Activated T-cell treated with anti-CD3 and anti-CD28 coated beads, Interleukin-2, amount 50 U/mL, for 4 hours (primary cell): ENCODE measurements around the gene GUCD1. TPM values are rescaled to one million over a fixed set of nuclear protein-coding genes. Genes with fewer than 3 reads are reported as not detected.
"Not testable (repeated sequence)": the region's sequence is repeated elsewhere in the genome, so short reads cannot be mapped to it uniquely, and the experiment has no call there.

Experiments used
- ATAC-seq, 2 donors: fragments of 200-7000 bp; cut with Tn5 transposase; one replicate each; pipeline ENCODE4 v1.10.0; 2021
- DNase-seq: peaks from one replicate; pipeline ENCODE4 v3.0.0-alpha.2; 2020
- H3K27me3 Mint-ChIP-seq: one replicate; pipeline ENCODE4 v1.8.0; 2021; ENCODE audit warnings: low read depth, mixed read lengths
- H3K36me3 Mint-ChIP-seq: one replicate; pipeline ENCODE4 v1.8.0; 2022; ENCODE audit warnings: mixed read lengths; ENCODE audit not compliant: insufficient read depth
- H3K4me1 Mint-ChIP-seq: one replicate; pipeline ENCODE4 v1.8.0; 2021; ENCODE audit warnings: low read depth, mixed read lengths
- H3K4me3 Mint-ChIP-seq: one replicate; pipeline ENCODE4 v1.8.0; 2021; ENCODE audit warnings: mild to moderate bottlenecking, moderate library complexity, mixed read lengths
- H3K9me3 Mint-ChIP-seq: one replicate; pipeline ENCODE4 v1.8.0; 2021; ENCODE audit warnings: mixed read lengths
- total RNA-seq, 3 donors: library from RNA; stranded (reverse); gene quantifications; one replicate each; pipeline ENCODE4 v1.2.1, GENCODE V29; 2021

GUCD1 gene
- total RNA-seq, 3 donors from 2014 or later = 85.9 to 105 (median 92.2) TPM

DNA sequence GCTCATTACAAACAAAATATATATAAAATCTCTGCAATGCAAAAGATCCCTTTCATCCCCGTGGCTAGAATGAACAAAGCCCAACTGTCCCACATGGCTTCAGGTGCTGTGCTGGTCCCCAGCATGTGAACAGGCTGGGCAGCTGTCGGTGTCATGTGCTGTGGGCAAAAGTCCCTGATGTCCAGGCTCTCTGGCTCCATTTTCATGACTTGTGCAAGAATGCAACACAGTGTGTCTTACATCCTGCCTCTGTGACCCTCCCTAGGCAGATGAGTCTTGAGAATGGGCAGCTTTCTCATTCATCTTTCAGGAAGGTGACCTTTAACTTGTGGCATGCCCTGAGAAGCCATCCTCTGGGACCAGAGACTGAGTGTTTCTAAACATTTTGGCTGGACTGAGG is 14.5 kb downstream of the GUCD1 start:
- Mint-ChIP-seq H3K36me3 (peaks cover 11% of the 10 kb centered on the region), H3K4me1 (no peaks in the 10 kb centered on the region), H3K4me3 (no peak overlapping the region), H3K9me3 (no peaks in the 10 kb centered on the region), H3K27me3 (no peaks in the 10 kb centered on the region)
- DNase-seq (no peak), ATAC-seq (no peak)

DNA sequence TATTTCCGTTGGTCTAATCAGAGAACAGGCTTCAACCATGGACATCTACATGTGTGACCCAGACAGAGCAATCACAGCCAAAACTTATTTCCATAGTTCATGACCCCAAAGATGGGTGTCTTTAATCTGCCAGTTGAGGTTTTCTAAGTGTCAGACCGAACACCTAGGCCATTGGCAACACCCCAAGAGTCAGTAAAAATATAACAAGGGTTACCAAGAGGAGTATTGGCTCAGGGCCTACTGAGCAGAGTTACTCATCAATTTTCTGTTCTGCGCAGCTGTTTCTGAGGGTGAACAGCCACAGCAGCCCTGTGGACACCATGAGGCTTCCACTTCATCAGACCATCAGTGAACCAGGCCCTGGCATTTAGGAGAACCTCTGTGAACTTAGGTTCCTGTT is 18.8 kb downstream of the GUCD1 start:
- H3K4me1 Mint-ChIP-seq = no peaks in the 10 kb centered on the region
- no peaks in the 10 kb centered on the region for H3K9me3 Mint-ChIP-seq
- no peaks in the 10 kb centered on the region for H3K27me3 Mint-ChIP-seq
- peaks cover 7% of the 10 kb centered on the region for H3K36me3 Mint-ChIP-seq
- DNase-seq (no peak), ATAC-seq (no peak)
- H3K4me3 Mint-ChIP-seq = no peak overlapping the region

GRCh38 chr22:24535348-24535747 is 19.6 kb downstream of the GUCD1 start:
- H3K36me3 Mint-ChIP-seq = peaks cover 5% of the 10 kb centered on the region
- DNase-seq (no peak), ATAC-seq (no peak)
- no peaks in the 10 kb centered on the region for H3K27me3 Mint-ChIP-seq
- H3K4me3 Mint-ChIP-seq = no peak overlapping the region
- no peaks in the 10 kb centered on the region for H3K9me3 Mint-ChIP-seq
- no peaks in the 10 kb centered on the region for H3K4me1 Mint-ChIP-seq

- peaks cover 2% of the 10 kb centered on the region for H3K36me3 Mint-ChIP-seq
- ATAC-seq (no peak), DNase-seq (no peak)
- H3K4me1 Mint-ChIP-seq = no peaks in the 10 kb centered on the region
- no peak overlapping the region for H3K4me3 Mint-ChIP-seq
- H3K9me3 Mint-ChIP-seq = no peaks in the 10 kb centered on the region
- no peaks in the 10 kb centered on the region for H3K27me3 Mint-ChIP-seq
Observed at GRCh38 chr22:24532075-24532474, 22.9 kb downstream of the GUCD1 start.

DNA sequence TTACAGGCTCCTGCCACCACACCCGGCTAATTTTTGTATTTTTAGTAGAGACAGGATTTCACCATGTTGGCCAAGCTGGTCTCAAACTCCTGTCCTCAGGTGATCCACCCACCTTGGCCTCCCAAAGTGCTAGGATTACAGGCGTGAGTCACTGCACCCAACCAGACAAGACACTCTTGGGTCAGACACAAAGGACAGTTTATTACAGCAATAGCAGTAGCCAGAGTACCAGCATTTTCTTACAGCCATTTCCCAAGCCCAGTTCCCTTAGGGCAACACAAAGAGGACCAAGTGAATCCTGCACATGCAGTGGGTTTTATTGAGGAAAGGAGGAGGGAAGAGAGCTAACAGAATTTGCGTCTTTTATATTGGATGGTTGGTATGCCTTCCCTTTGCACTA is 24.0 kb downstream of the GUCD1 start:
- not testable (repeated sequence) for H3K27me3 Mint-ChIP-seq, H3K4me3 Mint-ChIP-seq, ATAC-seq, H3K4me1 Mint-ChIP-seq, H3K9me3 Mint-ChIP-seq, DNase-seq, H3K36me3 Mint-ChIP-seq

DNA sequence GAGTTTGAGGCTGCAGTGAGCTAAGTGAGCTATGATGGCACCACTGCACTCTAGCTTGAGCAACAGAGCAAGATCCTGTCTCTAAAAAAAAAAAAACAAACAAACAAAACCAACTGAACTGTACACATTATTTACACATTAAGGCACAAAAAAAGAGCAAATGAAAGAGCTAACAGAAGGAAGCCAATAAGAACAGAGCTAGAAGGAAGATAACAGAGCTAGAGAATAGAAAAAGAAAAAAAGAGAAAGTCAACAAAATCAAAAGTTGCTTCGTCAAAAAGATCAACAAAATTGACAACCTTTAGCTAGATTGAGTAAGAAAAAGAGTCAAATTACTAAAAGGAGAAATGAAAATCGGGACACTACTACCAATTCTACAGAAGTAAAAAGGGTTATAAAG is 25.0 kb downstream of the GUCD1 start:
- H3K4me3 Mint-ChIP-seq = no peak overlapping the region
- DNase-seq (no peak), ATAC-seq (no peak)
- H3K4me1 Mint-ChIP-seq = peaks cover 5% of the 10 kb centered on the region
- no peaks in the 10 kb centered on the region for H3K36me3 Mint-ChIP-seq
- H3K9me3 Mint-ChIP-seq = no peaks in the 10 kb centered on the region
- no peaks in the 10 kb centered on the region for H3K27me3 Mint-ChIP-seq

GRCh38 chr22:24526191-24526590 is 28.7 kb downstream of the GUCD1 start:
- no peak for DNase-seq
- Mint-ChIP-seq H3K4me3 (no peak overlapping the region), H3K4me1 (peaks cover 8% of the 10 kb centered on the region), H3K36me3 (no peaks in the 10 kb centered on the region), H3K27me3 (no peaks in the 10 kb centered on the region), H3K9me3 (no peaks in the 10 kb centered on the region)
- ATAC-seq = no peak

DNA sequence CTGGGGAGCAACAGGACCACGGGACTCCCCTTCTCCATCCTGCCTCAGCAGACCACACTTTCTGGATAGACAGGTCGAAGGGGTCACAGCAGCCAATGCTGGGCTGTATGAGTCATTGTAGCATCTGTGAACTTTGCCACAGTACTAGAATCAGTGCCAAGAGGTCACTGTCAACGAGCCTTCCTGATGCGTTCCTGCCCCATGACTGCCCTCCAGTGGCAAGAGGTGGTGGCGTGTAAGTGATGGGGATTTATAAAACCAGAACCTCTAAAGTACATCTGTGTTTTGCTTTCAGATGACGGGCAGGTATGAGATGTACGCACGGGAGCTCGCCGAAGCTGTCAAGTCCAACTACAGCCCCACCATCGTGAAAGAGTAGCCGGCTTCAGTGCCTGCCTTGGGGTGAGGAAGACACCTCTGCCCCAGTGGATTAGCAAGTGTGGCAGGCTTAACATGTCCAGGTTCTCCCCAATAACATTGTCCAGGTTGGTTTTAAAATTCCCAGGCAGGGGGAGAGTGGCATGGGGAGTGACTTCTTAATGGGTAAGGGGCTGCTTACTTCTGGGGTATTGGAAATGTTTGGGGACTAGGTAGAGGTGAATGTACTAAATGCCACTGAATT is 29.4 kb downstream of the GUCD1 start:
- Mint-ChIP-seq H3K27me3 (no peaks in the 10 kb centered on the region), H3K36me3 (no peaks in the 10 kb centered on the region), H3K4me1 (peaks cover 8% of the 10 kb centered on the region)

GRCh38 chr22:24523873-24524272 is 31.1 kb downstream of the GUCD1 start:
- H3K4me1 Mint-ChIP-seq = peaks cover 8% of the 10 kb centered on the region
- H3K27me3 Mint-ChIP-seq = no peaks in the 10 kb centered on the region
- no peak overlapping the region for H3K4me3 Mint-ChIP-seq
- DNase-seq (no peak), ATAC-seq (no peak)
- no peaks in the 10 kb centered on the region for H3K9me3 Mint-ChIP-seq
- no peaks in the 10 kb centered on the region for H3K36me3 Mint-ChIP-seq

More for the DNA sequence above, 29.4 kb downstream of the GUCD1 start:
- DNase-seq (peak; percentile 74), ATAC-seq (peak; percentile 91 to 93)
- Mint-ChIP-seq H3K4me3 (no peak overlapping the region), H3K9me3 (no peaks in the 10 kb centered on the region)

- Mint-ChIP-seq H3K9me3 (no peaks in the 10 kb centered on the region), H3K36me3 (no peaks in the 10 kb centered on the region), H3K4me3 (no peak overlapping the region), H3K4me1 (peaks cover 8% of the 10 kb centered on the region), H3K27me3 (no peaks in the 10 kb centered on the region)
- DNase-seq (peak; percentile 14), ATAC-seq (peak; percentile 57 to 64)
Observed at GRCh38 chr22:24521791-24522245, 33.1 kb downstream of the GUCD1 start.

DNA sequence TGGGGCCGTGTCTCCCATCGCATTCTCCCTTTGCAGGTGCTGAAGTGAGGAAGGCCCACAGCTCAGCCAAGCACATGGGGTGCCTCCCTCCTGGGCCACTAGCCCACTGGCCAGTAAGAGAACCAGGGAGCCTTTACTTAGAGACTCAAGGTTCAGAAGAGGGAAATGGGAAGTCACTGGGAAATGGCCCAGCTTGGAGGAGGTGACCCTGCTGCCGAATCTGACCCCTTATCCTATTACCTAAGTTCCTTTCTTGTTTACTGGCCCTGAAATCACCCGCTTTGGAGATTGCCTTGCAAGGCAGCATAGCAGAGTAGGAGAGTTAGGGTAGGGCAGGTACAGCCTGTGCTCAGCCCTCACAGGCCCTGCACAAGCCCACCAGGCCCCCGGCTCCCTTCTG is 35.4 kb downstream of the GUCD1 start:
- Mint-ChIP-seq H3K4me3 (no peak overlapping the region), H3K27me3 (no peaks in the 10 kb centered on the region), H3K4me1 (peaks cover 2% of the 10 kb centered on the region), H3K36me3 (no peaks in the 10 kb centered on the region), H3K9me3 (no peaks in the 10 kb centered on the region)
- ATAC-seq = no peak
- DNase-seq = no peak

- H3K9me3 Mint-ChIP-seq = no peaks in the 10 kb centered on the region
- ATAC-seq (no peak), DNase-seq (no peak)
- H3K4me3 Mint-ChIP-seq = no peak overlapping the region
- H3K36me3 Mint-ChIP-seq = no peaks in the 10 kb centered on the region
- H3K4me1 Mint-ChIP-seq = peaks cover 2% of the 10 kb centered on the region
- H3K27me3 Mint-ChIP-seq = no peaks in the 10 kb centered on the region
Observed at GRCh38 chr22:24518771-24519485, 36.0 kb downstream of the GUCD1 start.

- ATAC-seq (no peak), DNase-seq (no peak)
- Mint-ChIP-seq H3K9me3 (no peaks in the 10 kb centered on the region), H3K4me3 (no peak overlapping the region), H3K27me3 (no peaks in the 10 kb centered on the region), H3K36me3 (no peaks in the 10 kb centered on the region), H3K4me1 (peaks cover 2% of the 10 kb centered on the region)
Observed at GRCh38 chr22:24518228-24518627, 36.7 kb downstream of the GUCD1 start.

DNA sequence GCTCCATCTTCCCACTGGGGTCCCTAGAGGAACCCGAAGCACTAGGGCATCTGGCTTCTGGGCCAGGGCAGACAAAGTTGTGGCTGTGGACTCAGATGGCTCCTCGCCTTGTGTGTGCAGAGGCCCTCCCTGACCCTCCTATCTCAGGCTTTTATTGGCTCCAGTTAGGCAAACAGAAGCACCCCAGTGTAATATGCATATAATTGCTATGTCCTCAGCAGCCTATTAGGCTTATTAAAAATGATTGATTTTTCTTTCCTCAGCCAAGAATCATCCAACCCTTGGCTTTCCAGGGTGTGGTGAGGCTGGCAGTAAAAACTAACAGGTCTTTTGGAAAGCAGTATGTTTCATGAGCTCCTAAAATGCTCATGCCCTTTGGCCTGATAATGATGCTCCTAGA is 37.5 kb downstream of the GUCD1 start:
- Mint-ChIP-seq H3K4me1 (peaks cover 2% of the 10 kb centered on the region), H3K4me3 (no peak overlapping the region), H3K9me3 (no peaks in the 10 kb centered on the region), H3K36me3 (no peaks in the 10 kb centered on the region), H3K27me3 (no peaks in the 10 kb centered on the region)
- DNase-seq (no peak), ATAC-seq (no peak)

DNA sequence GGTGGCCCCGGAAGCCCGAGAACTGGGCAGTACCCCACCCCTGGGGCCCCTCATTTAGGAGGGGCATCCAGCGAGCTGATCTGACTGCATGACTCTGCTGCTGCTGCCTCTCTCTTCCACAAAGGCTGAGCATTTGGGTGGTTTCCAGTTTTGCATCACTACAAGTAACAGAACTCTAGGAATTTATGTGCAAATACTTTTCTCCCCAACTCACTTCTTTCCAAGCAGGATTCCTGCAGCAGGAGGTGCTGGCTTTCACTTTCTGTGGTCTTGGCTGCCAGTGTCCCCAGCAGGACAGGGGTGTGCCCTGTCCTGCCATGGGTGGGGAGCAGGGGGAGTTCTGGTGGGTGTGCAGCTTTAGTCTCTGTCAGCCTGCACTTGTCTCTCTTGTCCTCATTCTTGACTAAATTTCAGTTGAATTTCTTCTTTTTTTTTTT is 38.6 kb downstream of the GUCD1 start:
- no peak for ATAC-seq
- Mint-ChIP-seq H3K4me3 (no peak overlapping the region), H3K9me3 (no peaks in the 10 kb centered on the region), H3K27me3 (no peaks in the 10 kb centered on the region), H3K4me1 (peaks cover 5% of the 10 kb centered on the region), H3K36me3 (no peaks in the 10 kb centered on the region)
- no peak for DNase-seq
